Heart left ventricle (tissue), 16 donors: ENCODE measurements around the gene CPSF7. TPM values are rescaled to one million over a fixed set of nuclear protein-coding genes. Genes with fewer than 3 reads are reported as not detected.

ENCODE experiments used
- ATAC-seq, 4 donors: fragments of 200-7000 bp; cut with Tn5 transposase; one replicate each; pipeline ENCODE4 v1.9.1; 2020 to 2022; ENCODE audit warnings: moderate library complexity in 4 of 4, mild to moderate bottlenecking in 3 of 4, moderate number of reproducible peaks in 1 of 4
- DNase-seq, 5 donors: peaks; one replicate each; pipeline ENCODE4 v3.0.0-alpha.2; 2020
- H3K27ac ChIP-seq, 12 donors: fragments of 200-600 bp; sonication (generic) in 4 of 12; one replicate each; pipeline versions ENCODE4 v1.5.0 to v1.8.0; 2016 to 2022; ENCODE audit warnings: mild to moderate bottlenecking in 2 of 12
- H3K27me3 ChIP-seq, 9 donors: fragments of 200-600 bp; sonication (generic) in 2 of 9; one replicate each; pipeline versions ENCODE4 v1.5.1 to v1.8.0; 2016 to 2022; ENCODE audit warnings: mild to moderate bottlenecking in 3 of 9
- H3K36me3 ChIP-seq, 9 donors: fragments of 200-600 bp; sonication (generic) in 2 of 9; one replicate each; pipeline versions ENCODE4 v1.5.0 to v1.8.0; 2018 to 2022; ENCODE audit warnings: mild to moderate bottlenecking in 2 of 9
- H3K4me1 ChIP-seq, 12 donors: fragments of 200-600 bp; sonication (generic) in 4 of 12; one replicate each; pipeline versions ENCODE4 v1.5.0 to v1.8.0; 2016 to 2022; ENCODE audit warnings: mild to moderate bottlenecking in 3 of 12
- H3K4me3 ChIP-seq, 12 donors: fragments of 200-600 bp; sonication (generic) in 4 of 12; one replicate each; pipeline versions ENCODE4 v1.5.0 to v1.8.0; 2017 to 2022; ENCODE audit warnings: mild to moderate bottlenecking in 9 of 12, moderate library complexity in 4 of 12
- H3K9me3 ChIP-seq, 12 donors: fragments of 200-600 bp; sonication (generic) in 4 of 12; one replicate each; pipeline versions ENCODE4 v1.5.0 to v1.8.0; 2016 to 2022; ENCODE audit warnings: mild to moderate bottlenecking in 1 of 12
- CTCF ChIP-seq, 12 donors: fragments of 200-600 bp; sonication (generic) in 4 of 12; IDR thresholded peaks; one replicate each; pipeline versions ENCODE4 v1.5.0 to v1.8.0; 2018 to 2022; ENCODE audit warnings: antibody characterized with exemption in 12 of 12, mild to moderate bottlenecking in 5 of 12
- POLR2A ChIP-seq, 2 donors: fragments of 450-650 bp; IDR thresholded peaks; one replicate each; pipeline ENCODE4 v1.6.1; 2017; ENCODE audit warnings: antibody characterized with exemption in 2 of 2, mild to moderate bottlenecking in 2 of 2, moderate library complexity in 2 of 2
- WGBS, 4 donors: extraction: QIAGEN DNeasy Blood & Tissue Kit in 2 of 4; methylation state at CpG; one replicate each; pipeline versions ENCODE4 v1.1.5 to v1.1.7; 2013 to 2018; 5-methylcytosine and 5-hydroxymethylcytosine counted together
- intact Hi-C, 10 donors: fragments of 100-400 bp; cut with DNase I; formaldehyde crosslinking; loops; one replicate each; pipeline versions ENCODE4 v1.11.1 to v1.14.2; 2022
- polyA plus RNA-seq, 2 donors: library from polyadenylated mRNA; stranded (reverse); fragments of 200-250 nt; gene quantifications; one replicate each; pipeline ENCODE4 v1.2.3, GENCODE V29; 2013
- total RNA-seq, 9 donors: library from RNA; depleted of rRNA in 2 of 9; stranded (reverse); fragments of >200 nt in 2 of 9; fragmentation: NEBNext Ultra II Directional in 3 of 9; extraction: Animal tissue kit (Norgen Biotek cat#: 25700) in 3 of 9; gene quantifications; one replicate each; pipeline versions ENCODE4 v1.1.0 to v1.2.4, GENCODE V29; 2016 to 2023
- donor health status: ischemic (EF 13 %, LVEDD 7.1; RV severe dilation, severe dysfunction).
- donor health status: healthy with polysubstance abuse.
- donor health status: DM: no; HTN: yes; CAD: no.
- donor health status: DM: no; HTN: no; CAD: no.
- donor health status: ischemic (EF 25% LVEDD 6.9; RV normal size, moderate dysfunction).
- donor health status: ischemic (EF 25% LVEDD 5.7; RV mildly dilated, moderate dysfunction).
- donor health status: healthy.
- donor health status: DM: yes; HTN: yes; CAD: no.
- donor health status: ischemic (EF 35%, LVEDD 5.7; RV mildly dilated, moderate dysfunction).
- donor health status: nonischemic (EF 11% LVEDD 7.7; RV severe dilation, severe dysfunction).
- donor health status: DM: yes; HTN: yes; CAD: no.
- donor health status: PGD.
- donor health status: ischemic (EF 29% LVEDD 5.4; RV normal size, mild dysfunction).
- donor health status: nonischemic (EF 23%, LVEDD 6.1; RV moderate dilation, normal function).

The CPSF7 gene
- total and polyA plus RNA-seq, 11 donors = 24.3 to 52.4 (median 35.5) TPM

- H3K27me3 ChIP-seq = no peaks in the 10 kb centered on the region
- ATAC-seq = peak; percentile 15 to 73 (median 58)
- H3K9me3 ChIP-seq = no peaks in the 10 kb centered on the region
- 15 to 41% (median 22%) methylated on average over 2 of the region's 2 CpGs for WGBS, 4 donors
- peaks cover 0 to 24% (median 7%) of the 10 kb centered on the region in 12 donors for H3K4me1 ChIP-seq
- DNase-seq = no peak
- peaks cover 0 to 100% (median 100%) of the 10 kb centered on the region in 9 donors for H3K36me3 ChIP-seq
- intact Hi-C loops = no loop called here
- H3K4me3 ChIP-seq = no peak overlapping the region
- H3K27ac ChIP-seq = peak overlapping the region in 3 of 12 donors; percentile 2 to 46 (median 16)
- TF ChIP-seq POLR2A (IDR thresholded peaks at IDR 0.05) (no peak), CTCF (IDR thresholded peaks at IDR 0.05) (no peak)
These were observed 12.1 kb downstream of the CPSF7 start for GRCh38 chr11:61417670-61418069.

- intact Hi-C loops = no loop called here
- peak overlapping the region in 2 of 12 donors; percentile 39 to 46 for H3K27ac ChIP-seq
- WGBS, 4 donors = 58 to 76% (median 68%) methylated on average over 3 of the region's 3 CpGs
These were observed 12.8 kb downstream of the CPSF7 start for GRCh38 chr11:61416941-61417340.

GRCh38 chr11:61415381-61415780, 14.4 kb downstream of the CPSF7 start:
- DNase-seq (no peak), ATAC-seq (no peak)
- Histone ChIP-seq H3K4me3 (no peak overlapping the region), H3K27me3 (no peaks in the 10 kb centered on the region), H3K27ac (no peak overlapping the region), H3K4me1 (peaks cover 0 to 19% (median 7%) of the 10 kb centered on the region in 12 donors), H3K36me3 (peaks cover 3 to 100% (median 100%) of the 10 kb centered on the region in 9 donors), H3K9me3 (no peaks in the 10 kb centered on the region)
- no peak for TF ChIP-seq POLR2A (IDR thresholded peaks at IDR 0.05)
- no peak for TF ChIP-seq CTCF (IDR thresholded peaks at IDR 0.05)
- intact Hi-C loops = no loop called here
- WGBS, 4 donors = 89 to 91% (median 90%) methylated on average over 6 of the region's 6 CpGs

More at GRCh38 chr11:61416941-61417340, 12.8 kb downstream of the CPSF7 start:
- TF ChIP-seq POLR2A (IDR thresholded peaks at IDR 0.05) = no peak
- no peak for TF ChIP-seq CTCF (IDR thresholded peaks at IDR 0.05)
- Histone ChIP-seq H3K4me1 (peaks cover 0 to 20% (median 7%) of the 10 kb centered on the region in 12 donors), H3K36me3 (peaks cover 0 to 100% (median 100%) of the 10 kb centered on the region in 9 donors), H3K9me3 (no peaks in the 10 kb centered on the region), H3K27me3 (no peaks in the 10 kb centered on the region), H3K4me3 (no peak overlapping the region)
- DNase-seq (no peak), ATAC-seq (no peak)

GRCh38 chr11:61414547-61414946, 15.2 kb downstream of the CPSF7 start:
- H3K4me1 ChIP-seq = peaks cover 0 to 19% (median 7%) of the 10 kb centered on the region in 12 donors
- intact Hi-C loops = no loop called here
- H3K4me3 ChIP-seq = no peak overlapping the region
- no peaks in the 10 kb centered on the region for H3K27me3 ChIP-seq
- ATAC-seq = no peak
- H3K9me3 ChIP-seq = no peaks in the 10 kb centered on the region
- TF ChIP-seq POLR2A (IDR thresholded peaks at IDR 0.05) (no peak), CTCF (IDR thresholded peaks at IDR 0.05) (no peak)
- no peak overlapping the region for H3K27ac ChIP-seq
- DNase-seq = no peak
- H3K36me3 ChIP-seq = peaks cover 3 to 100% (median 100%) of the 10 kb centered on the region in 9 donors
- WGBS, 4 donors = 57 to 75% (median 70%) methylated on average over 2 of the region's 2 CpGs
